Hematopoietic multipotent progenitor cell treated with erythropoietin and hydrocortisone succinate and interleukin-3 and kit ligand, for 8 days (in vitro differentiated cells): Measurements from ENCODE around the gene SLC2A6.
A peak's percentile ranks its signal among the peaks of the same experiment; 100 is the strongest.

ENCODE experiments used
- DNase-seq: peaks from one replicate; pipeline ENCODE4 v3.0.0-alpha.2; 2015

Gene SLC2A6

GRCh38 chr9:133430244-133430643 is 48.7 kb downstream of the SLC2A6 start:
- DNase-seq: no peak

GRCh38 chr9:133429641-133430161 is 49.2 kb downstream of the SLC2A6 start:
- DNase-seq: no peak

- no peak for DNase-seq
Observed at GRCh38 chr9:133429214-133429613, 49.7 kb downstream of the SLC2A6 start.

- no peak for DNase-seq
Observed at GRCh38 chr9:133428617-133429101, 50.2 kb downstream of the SLC2A6 start.

GRCh38 chr9:133427658-133428348 is 51.1 kb downstream of the SLC2A6 start:
- no peak for DNase-seq

GRCh38 chr9:133426011-133426410 is 52.9 kb downstream of the SLC2A6 start:
- DNase-seq: no peak

GRCh38 chr9:133425049-133425632 is 53.8 kb downstream of the SLC2A6 start:
- DNase-seq: no peak

GRCh38 chr9:133424187-133424586 is 54.7 kb downstream of the SLC2A6 start:
- no peak for DNase-seq

- no peak for DNase-seq
Observed at GRCh38 chr9:133423216-133423615, 55.7 kb downstream of the SLC2A6 start.

- peak; percentile 17 for DNase-seq
Observed at GRCh38 chr9:133421615-133422542, 57.0 kb downstream of the SLC2A6 start, which contains the start of gene ADAMTS13. Gene ADAMTS13 (plus strand): TSS chr9:133422367. CDS start chr9:133422444, 77 bp downstream.
